NCI-H2196 treated with DMSO at 0.1 percent for 48 hours (cell line): ENCODE data around the gene OR51I1.

Experiments used
- DNase-seq: peaks from one replicate; lab custom pipeline; 2025; ENCODE audit not compliant: unreplicated experiment; lab: John Stamatoyannopoulos, UW

OR51I1 gene, protein sequence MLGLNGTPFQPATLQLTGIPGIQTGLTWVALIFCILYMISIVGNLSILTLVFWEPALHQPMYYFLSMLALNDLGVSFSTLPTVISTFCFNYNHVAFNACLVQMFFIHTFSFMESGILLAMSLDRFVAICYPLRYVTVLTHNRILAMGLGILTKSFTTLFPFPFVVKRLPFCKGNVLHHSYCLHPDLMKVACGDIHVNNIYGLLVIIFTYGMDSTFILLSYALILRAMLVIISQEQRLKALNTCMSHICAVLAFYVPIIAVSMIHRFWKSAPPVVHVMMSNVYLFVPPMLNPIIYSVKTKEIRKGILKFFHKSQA

DNA sequence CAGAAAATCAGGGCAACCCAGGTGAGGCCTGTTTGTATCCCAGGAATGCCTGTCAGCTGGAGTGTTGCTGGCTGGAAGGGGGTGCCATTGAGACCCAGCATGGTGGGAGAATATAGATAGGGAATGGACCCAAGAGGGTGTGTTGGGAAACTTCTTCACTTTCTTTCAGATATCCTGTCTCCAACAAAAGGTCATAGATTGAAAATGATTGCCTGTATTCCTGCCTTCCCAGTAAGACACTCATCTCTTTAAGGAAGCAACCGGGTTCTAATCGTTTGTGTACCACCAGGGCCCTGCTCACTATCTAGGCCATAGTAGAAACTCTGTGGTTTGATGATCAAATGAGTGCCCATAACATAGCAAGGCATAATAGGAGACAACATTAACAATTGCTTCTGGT lies at the start of gene OR51I1:
OR51I1 (minus strand) TSS at position 101 of the 400 bp plus-strand sequence; CDS start at position 101, 0 bp downstream.
- DNase-seq = no peak

DNA sequence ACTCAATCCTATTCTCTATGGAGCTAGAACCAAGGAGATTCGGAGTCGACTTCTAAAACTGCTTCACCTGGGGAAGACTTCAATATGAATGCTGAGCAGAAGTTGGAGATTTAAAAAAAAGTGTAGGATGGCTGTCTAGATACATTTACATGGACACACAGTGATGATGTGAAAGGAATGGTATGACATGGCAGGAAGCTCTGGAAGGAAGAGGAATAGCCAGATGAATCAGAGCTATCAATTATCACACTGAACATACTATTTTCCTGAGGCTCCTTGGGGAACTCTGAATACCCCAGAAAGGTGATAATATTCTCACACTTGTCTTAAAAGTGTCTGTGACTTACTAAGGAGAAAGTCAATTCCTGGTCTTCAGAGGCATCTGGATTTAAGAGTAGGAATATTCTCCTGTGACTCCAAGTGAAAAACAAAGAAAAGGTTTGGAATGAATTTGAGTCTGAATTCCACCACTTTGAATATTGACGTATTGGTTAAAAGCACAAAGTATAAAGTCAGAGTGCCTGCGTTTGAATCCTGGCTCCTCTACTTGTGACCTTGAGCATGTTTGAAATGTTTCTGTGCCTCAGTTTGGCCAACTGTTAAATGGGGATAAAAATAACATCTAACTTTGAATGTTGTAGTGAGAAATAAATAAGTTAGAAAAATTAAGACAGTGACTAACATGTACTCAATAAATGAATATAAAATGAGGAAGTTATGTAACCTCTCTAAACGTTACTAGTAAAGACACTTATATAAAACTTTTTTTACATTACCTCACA lies 48.5 kb upstream of the OR51I1 start:
- no peak for DNase-seq

DNA sequence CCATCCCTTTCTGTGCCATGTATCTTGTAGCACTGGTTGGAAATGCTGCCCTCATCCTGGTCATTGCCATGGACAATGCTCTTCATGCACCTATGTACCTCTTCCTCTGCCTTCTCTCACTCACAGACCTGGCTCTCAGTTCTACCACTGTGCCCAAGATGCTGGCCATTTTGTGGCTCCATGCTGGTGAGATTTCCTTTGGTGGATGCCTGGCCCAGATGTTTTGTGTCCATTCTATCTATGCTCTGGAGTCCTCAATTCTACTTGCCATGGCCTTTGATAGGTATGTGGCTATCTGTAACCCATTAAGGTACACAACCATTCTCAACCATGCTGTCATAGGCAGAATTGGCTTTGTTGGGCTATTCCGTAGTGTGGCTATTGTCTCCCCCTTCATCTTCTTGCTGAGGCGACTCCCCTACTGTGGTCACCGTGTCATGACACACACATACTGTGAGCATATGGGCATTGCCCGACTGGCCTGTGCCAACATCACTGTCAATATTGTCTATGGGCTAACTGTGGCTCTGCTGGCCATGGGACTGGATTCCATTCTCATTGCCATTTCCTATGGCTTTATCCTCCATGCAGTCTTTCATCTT lies 47.6 kb upstream of the OR51I1 start:
- DNase-seq = no peak

DNA sequence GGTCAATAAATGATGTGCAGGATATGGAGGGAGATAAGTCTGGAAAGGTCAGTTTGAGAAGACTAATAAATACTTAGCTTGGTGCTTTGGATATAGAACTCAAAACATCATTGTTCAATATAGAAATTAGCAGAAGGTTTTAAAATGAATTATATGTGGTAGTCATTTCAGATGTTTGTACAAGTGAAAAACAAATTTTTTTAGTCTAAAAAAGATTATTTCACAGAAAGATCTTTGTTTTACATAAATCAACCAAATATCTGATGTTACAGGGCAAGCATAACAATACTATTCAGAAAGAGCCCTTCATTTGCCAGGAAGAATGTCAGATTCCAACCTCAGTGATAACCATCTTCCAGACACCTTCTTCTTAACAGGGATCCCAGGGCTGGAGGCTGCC lies 47.1 kb upstream of the OR51I1 start, which contains the start of gene OR52D1:
OR52D1 (plus strand) TSS at position 301 of the 400 bp plus-strand sequence; CDS start at position 323, 22 bp downstream.
- no peak for DNase-seq

DNA sequence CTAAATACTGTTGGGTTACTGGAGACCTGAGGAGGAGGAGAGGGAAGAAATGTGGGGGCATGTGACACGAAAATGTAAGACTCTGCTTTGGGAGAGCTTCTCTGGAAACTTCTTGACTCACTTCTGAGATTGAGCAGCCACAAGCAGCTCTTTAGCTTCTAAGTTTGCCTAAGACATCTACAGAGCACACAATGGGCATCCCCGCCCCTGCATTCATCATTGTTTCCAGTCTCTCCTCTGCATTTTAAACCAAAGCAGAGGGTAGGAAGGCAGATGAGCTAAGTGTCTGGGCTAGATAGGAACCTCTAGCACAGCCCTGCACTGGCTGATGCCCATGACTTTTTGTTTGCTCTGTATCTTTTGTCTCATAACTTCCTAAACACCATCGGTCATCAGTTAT lies 45.1 kb upstream of the OR51I1 start:
- DNase-seq = no peak

DNA sequence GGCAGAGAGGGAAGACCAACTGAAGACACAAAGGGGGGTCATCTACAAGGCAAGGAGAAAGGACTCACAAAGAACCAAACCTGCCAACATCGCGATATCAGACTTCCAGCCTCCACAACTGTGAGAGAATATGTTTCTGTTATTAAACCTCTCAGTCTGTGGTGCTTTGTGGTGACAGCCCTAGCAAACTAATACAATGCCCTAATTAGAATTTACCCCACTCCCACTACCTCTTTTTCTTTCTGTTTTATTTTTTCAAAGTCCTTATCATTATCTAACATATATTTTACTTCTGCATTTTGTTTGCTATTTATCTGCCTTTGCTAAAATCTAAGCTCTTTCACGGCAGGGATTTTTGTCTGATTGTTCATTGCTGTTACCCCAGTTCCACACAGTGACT lies 44.7 kb upstream of the OR51I1 start:
- DNase-seq = no peak

DNA sequence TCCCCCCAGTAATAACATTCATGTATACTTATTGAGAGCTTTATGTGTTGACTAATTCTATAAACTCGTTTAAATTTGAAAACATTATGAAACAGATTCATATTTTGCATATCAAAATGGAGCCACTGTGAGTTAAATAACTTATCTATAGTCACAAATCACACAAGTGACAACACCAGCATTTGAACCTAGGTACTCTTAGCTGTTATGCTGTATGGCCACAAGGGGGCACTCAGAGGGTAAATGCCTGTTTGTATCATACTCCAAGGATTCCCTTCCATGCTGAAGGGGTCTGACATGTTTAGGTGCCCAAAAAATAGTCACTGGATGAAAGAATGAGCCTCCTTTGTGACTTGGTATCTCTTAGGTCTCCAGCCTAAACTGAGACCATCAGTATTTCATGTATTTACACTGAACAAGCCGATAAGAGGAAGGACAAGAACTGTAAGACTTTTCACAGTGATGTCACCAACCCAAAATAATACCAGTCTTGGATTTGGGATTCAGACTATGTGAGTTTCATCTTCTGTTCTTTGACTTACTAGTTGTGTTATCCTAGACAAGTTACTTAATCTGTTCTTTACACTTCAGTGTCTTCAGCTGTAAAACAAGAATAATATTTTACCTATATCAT lies 35.0 kb upstream of the OR51I1 start:
- DNase-seq = no peak

DNA sequence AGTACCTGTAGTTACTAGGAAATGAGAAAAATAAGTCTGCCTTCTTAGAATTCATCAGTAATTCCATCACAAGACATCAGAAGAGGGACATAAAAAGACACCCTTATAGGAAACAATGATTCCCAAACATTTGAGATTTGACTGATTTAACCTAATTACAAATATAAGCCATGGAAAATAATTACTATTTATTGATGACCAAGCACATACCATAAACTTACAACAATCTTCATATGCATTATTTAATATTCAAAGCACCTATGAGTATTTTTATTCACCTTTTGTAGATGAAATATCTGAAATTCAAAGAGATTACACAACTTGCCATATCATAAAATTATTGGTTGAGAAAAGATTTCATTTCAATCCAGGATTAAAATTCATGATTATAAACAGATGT lies 32.6 kb upstream of the OR51I1 start:
- DNase-seq = no peak

DNA sequence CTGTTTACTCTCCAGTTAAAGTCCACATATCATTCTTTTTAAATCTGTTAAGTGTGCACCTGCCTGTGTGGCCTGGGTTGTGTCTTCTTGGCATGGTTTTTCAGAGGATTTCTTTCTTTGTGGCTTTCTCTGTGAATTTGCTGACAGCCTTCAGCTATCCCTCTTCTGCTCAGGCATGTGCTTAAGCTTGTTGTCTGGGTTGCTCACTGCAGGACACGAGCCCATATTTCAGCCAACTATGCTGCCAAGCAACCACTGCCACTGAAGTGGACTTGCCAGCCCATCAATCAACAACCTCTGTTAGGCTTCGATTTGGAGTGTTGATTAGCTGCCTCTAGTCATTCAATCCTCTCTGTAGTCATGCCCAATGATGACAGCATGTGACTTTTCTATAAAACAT lies 26.2 kb upstream of the OR51I1 start:
- DNase-seq = no peak

DNA sequence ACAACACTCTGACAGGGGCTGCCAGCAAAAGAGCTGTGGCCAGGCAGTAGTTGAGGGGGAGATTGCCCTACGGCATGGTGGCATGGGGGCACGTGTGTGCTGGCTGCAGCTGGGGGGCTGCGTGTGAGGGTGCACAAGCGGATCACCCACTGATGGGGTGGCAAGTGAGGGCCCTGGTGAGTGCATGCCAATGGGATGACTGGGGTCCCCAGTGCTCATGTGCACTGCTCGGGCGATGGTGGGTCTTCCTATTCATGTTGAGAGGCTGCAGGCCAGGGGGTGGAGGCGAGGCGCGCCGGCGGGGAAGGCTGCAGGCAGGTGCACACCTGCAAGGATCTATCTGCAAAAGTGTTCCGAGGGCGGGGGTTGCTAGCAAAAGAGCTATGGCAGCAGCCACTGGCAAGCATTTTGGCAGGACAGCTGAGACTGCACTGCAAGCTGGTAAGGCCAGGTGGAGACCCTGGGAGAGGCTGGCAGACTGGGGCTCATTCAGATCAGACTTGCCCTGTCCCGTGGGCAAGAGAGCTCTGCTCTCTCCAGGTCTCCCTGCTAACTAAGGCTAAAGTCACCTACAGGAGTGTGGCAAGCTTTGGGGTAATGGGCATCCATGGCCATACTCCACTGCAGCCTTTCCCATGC lies 19.8 kb upstream of the OR51I1 start:
- DNase-seq = no peak

DNA sequence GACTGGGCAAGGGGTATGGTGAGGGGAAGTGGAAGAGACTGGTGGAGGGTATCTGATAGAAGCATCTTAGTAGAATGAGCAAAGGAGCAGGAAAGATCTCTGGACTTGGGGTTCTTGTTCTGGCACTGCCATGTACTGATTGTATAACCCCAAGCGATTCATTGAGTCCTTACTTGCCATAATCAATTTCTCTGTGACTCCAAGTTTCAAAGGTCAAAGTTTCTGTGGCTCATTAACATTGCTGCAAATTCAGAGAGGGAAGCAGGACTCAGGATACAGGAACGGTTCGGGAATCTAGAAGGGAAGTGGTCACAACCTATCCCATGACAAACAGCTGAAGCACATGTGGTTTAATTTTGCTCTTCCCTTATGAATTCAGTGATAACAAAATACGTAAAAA lies 8.1 kb upstream of the OR51I1 start:
- no peak for DNase-seq

DNA sequence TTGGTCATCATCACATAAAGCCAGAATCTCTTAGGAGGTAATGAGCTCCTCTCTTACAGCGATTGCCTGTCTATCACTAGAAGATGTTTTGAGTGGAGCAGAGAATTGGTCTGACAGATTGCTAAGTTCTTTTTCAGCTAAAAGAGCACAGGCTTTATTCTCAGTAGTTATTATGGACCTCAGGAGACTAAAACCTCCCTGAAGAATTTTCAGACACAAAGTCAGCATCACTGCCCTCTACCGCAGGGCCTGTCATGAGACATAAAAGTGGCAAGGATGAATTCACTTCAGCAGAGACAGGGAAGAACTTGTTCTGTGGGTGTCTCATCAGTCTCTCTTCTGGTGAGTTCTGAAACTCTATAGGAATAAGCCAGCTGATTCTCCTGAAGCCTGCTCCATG lies 7.7 kb upstream of the OR51I1 start, which contains the start of gene OR51I2:
OR51I2 (plus strand) TSS at position 301 of the 400 bp plus-strand sequence. CDS start 4,166 bp downstream, outside the sequence.
- no peak for DNase-seq

DNA sequence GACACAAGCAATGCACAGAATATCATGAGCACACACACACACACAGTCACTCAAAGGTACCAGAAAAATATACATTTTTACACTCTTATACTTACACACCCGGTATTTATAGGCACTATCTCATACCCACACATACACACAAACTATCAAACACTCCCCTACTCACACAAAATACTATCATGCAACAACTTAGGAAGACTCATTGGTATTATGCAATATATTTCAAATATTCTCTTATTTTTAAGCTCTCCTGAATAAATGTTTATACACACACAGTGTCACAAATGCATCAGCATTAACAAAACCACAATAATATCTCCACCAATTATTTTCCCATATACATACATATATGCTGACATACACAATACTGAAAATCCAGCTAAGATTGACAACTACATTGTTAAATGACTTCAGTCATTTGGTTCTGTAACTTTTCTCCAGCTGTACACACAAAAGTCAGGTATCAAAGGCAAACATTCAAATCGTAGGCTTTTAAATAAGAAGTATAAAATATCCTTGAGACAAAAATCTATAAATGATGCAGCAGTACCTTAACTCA lies 2.6 kb upstream of the OR51I1 start:
- DNase-seq = no peak

DNA sequence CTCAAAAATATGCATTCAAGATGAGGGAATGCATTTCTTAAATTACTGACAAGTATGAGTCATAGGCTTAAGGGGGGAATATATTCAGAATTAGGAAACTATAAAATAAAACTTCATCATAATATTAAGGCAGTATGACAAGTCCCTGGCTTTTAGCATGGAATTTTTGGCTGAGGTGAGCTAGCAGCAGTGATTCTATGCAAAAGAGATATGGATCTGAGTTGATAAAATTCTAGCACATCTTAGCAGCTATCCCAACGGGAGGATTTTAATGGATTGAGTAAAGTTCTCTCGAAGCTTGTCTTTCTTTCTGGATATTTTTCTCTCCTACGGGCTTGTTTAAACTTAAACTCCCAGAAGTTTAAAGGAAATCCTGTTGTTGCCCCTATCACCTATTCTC lies 18.2 kb downstream of the OR51I1 start:
- DNase-seq = no peak

DNA sequence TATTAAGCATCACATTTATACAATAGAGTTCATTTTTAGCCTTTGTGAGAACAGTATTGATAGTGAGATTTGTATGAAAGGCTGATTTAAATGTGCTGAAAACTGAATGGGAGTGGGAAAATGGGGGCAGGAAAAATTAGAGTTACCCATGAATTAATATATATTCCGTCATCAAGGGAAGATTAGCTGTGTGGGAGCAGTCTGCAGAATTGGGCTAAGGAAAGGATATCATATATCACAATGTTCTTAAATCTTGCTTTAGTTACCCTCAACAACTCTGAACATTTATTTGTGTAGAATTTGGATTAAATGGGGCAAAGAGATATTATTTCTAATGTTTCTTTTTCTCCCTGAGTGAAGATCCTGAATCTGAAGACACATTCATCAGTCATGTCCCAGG lies 19.5 kb downstream of the OR51I1 start, which contains the start of gene OR51Q1:
OR51Q1 (plus strand) TSS at position 301 of the 400 bp plus-strand sequence; CDS start at position 391, 90 bp downstream.
- no peak for DNase-seq

DNA sequence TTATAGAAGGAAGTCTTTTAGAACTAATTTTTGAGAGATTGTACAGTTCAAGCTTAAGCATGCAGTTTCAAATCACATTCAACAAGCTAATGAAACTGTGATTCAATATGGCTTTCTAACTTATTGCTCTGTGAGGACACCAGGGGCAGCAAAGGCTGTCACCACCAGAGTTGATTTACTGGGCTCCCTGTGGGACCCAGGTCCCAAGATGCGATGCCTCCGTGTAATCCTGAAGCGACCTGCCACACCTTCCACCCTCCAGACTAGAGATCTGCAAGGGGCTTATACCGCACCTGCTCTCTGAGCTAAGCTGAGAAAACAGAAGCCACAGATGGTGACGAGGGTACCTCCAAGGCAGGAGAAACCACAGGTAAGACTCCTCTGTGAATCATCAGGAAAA lies 20.3 kb downstream of the OR51I1 start:
- DNase-seq = no peak

DNA sequence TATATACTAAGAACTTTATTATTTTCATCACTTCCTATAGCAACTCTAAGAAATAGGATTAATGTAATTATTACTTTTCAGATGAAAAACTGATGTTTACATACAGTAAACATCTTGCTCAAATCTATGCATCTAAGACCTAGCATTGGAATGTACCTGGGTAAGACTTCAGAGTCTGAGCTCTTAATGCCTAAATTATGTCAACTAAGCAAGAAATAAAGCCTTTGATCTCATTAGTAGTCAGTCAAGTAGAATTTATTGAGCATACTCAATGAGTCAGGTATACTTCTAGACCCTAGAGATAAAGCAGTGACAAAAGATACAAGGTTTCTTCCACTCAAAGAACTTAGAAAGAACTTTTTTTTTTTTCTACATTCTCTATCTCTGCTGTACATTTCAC lies 36.1 kb downstream of the OR51I1 start:
- no peak for DNase-seq

DNA sequence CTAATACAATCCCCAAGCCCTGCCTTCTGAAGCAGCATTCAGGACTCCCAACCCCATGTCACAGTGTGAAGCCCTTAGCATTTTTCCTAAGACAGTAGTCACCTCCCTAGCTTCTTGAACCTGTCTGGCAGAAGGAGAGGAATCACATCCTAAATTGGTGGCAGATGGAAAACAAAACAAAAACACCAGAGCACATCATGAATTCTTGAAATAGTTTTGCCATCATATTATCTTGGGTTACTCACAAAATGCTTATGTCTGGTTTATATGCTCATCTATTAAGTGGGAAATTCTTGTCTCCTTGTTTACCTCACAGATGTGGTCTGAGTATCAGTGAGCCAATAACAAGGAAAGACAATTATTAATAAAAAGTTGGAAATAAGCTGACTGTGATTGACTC lies 42.4 kb downstream of the OR51I1 start:
- no peak for DNase-seq

DNA sequence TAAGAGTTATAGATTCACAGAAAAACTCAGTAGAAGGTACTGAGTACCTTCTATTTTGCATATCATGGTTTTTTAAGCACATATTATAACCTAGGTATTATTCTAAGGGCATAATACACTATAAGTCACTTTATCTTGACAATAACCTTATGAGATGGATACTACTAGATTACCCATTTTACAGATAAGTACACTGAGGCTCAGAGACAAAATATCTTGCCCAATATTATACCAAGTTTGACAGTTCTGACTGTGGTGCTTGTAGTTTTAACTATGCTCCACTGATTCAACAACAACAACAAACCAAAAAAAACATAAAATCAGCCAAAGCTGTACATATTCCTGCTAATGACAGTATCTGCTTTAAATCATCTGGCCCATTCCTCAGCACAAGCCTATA lies 47.2 kb downstream of the OR51I1 start:
- DNase-seq = no peak
